Ovary (tissue), 3 donors: Measurements from ENCODE around the gene BRCA1.
"Not testable (repeated sequence)": the region's sequence is repeated elsewhere in the genome, so short reads cannot be mapped to it uniquely, and the experiment has no call there.

ENCODE experiments used
- POLR2A ChIP-seq: fragments of 450-650 bp; IDR thresholded peaks from one replicate; pipeline ENCODE4 v1.6.1; 2017; ENCODE audit warnings: antibody characterized with exemption, mild to moderate bottlenecking, moderate library complexity
- TF ChIP-seq, protein P1 (sequence below), 3 donors: fragments of 450-650 bp in 2 of 3; fragments of 200-600 bp in 1 of 3; IDR thresholded peaks; one replicate each; pipeline versions ENCODE4 v1.5.1 to v1.8.0; 2016 to 2022; ENCODE audit warnings: antibody characterized with exemption in 3 of 3, mild to moderate bottlenecking in 1 of 3
- donor health status: DM: no; HTN: no; CAD: no.

DNA sequence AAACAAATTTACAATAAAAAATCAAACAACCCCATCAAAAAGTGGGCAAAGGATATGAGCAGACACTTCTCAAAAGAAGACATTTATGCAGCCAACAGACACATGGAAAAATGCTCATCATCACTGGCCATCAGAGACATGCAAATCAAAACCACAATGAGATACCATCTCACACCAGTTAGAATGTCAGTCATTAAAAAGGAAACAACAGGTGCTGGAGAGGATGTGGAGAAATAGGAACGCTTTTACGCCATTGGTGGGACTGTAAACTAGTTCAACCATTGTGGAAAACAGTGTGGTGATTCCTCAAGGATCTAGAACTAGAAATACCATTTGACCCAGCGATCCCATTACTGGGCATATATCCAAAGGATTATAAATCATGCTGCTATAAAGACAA, 11.4 kb upstream of the BRCA1 start:
- TF ChIP-seq, protein P1, sequence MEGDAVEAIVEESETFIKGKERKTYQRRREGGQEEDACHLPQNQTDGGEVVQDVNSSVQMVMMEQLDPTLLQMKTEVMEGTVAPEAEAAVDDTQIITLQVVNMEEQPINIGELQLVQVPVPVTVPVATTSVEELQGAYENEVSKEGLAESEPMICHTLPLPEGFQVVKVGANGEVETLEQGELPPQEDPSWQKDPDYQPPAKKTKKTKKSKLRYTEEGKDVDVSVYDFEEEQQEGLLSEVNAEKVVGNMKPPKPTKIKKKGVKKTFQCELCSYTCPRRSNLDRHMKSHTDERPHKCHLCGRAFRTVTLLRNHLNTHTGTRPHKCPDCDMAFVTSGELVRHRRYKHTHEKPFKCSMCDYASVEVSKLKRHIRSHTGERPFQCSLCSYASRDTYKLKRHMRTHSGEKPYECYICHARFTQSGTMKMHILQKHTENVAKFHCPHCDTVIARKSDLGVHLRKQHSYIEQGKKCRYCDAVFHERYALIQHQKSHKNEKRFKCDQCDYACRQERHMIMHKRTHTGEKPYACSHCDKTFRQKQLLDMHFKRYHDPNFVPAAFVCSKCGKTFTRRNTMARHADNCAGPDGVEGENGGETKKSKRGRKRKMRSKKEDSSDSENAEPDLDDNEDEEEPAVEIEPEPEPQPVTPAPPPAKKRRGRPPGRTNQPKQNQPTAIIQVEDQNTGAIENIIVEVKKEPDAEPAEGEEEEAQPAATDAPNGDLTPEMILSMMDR (IDR thresholded peaks at IDR 0.05), result not testable (repeated sequence)
- not testable (repeated sequence) for TF ChIP-seq POLR2A
